HG02884 (cell line): ENCODE results near the gene NELFA.

Experiments used
- ATAC-seq: cut with Tn5 transposase; IDR thresholded peaks from one replicate; pipeline ENCODE4 v1.9.1; 2021; ENCODE audit warnings: mild to moderate bottlenecking, moderate library complexity; ENCODE audit not compliant: unreplicated experiment

NELFA gene

GRCh38 chr4:1943928-1944327, 64.8 kb downstream of the NELFA start:
- ATAC-seq: no peak

GRCh38 chr4:1940566-1940965, 68.2 kb downstream of the NELFA start:
- no peak for ATAC-seq

- ATAC-seq: no peak
These were observed 68.9 kb downstream of the NELFA start for GRCh38 chr4:1939664-1940509.

- no peak for ATAC-seq
These were observed 70.7 kb downstream of the NELFA start for GRCh38 chr4:1938027-1938426.

- ATAC-seq: no peak
These were observed 71.2 kb downstream of the NELFA start for GRCh38 chr4:1937550-1937949.

- ATAC-seq: no peak
These were observed 75.1 kb downstream of the NELFA start for GRCh38 chr4:1933700-1934099.

- ATAC-seq: no peak
These were observed 76.0 kb downstream of the NELFA start for GRCh38 chr4:1932736-1933135.
